A673 (cell line): ENCODE measurements around the gene PIK3AP1. TPM values are rescaled to one million over a fixed set of nuclear protein-coding genes. Genes with fewer than 3 reads are reported as not detected.

Experiments
- BruUV-seq: library from RNA; stranded (reverse); fragments of 400-500 nt; replicated peaks from 2 replicates; lab custom pipeline; 2021; lab: Mats Ljungman, UMichigan
- CTCF ChIA-PET: fragments of 300-600 bp; sonication (Branson Sonifier 250); formaldehyde crosslinking; loops from one replicate; lab custom pipeline; 2022; ENCODE audit warnings: antibody characterized with exemption; lab: Charles Lee
- POLR2A ChIA-PET: fragments of 300-600 bp; sonication (Branson Sonifier 250); formaldehyde crosslinking; loops from one replicate; lab custom pipeline; 2022; ENCODE audit warnings: antibody characterized with exemption; ENCODE audit not compliant: low non-redundant PET; lab: Charles Lee
- DNase-seq: peaks from one replicate; pipeline ENCODE4 v3.0.0-alpha.2; 2015; ENCODE audit warnings: low spot score
- H3K27ac ChIP-seq: fragments of 200-600 bp; sonication (generic); 2 replicates; pipeline ENCODE4 v1.5.1; 2016; ENCODE audit warnings: mixed run types, low read depth, mild to moderate bottlenecking, mixed read lengths, antibody characterized with exemption, low read length; ENCODE audit not compliant: poor library complexity, severe bottlenecking
- H3K27me3 ChIP-seq: fragments of 200-600 bp; sonication (generic); replicated peaks from 2 replicates; pipeline ENCODE4 v1.6.1; 2017; ENCODE audit warnings: mixed run types, low read depth, mild to moderate bottlenecking, mixed read lengths, antibody characterized with exemption, low read length; ENCODE audit not compliant: insufficient read depth, poor library complexity
- H3K36me3 ChIP-seq: fragments of 200-600 bp; sonication (generic); 2 replicates; pipeline ENCODE4 v1.6.1; 2016; ENCODE audit warnings: mixed run types, mild to moderate bottlenecking, mixed read lengths, antibody characterized with exemption, low read length; ENCODE audit not compliant: insufficient read depth, poor library complexity, severe bottlenecking
- H3K4me1 ChIP-seq: fragments of 200-600 bp; sonication (generic); 2 replicates; pipeline ENCODE4 v1.6.1; 2017; ENCODE audit warnings: mixed run types, mild to moderate bottlenecking, mixed read lengths, antibody characterized with exemption, low read length; ENCODE audit not compliant: insufficient read depth, poor library complexity, severe bottlenecking
- H3K4me3 ChIP-seq: fragments of 200-600 bp; sonication (generic); 2 replicates; pipeline ENCODE4 v1.5.1; 2016; ENCODE audit warnings: low read depth, mixed run types, mild to moderate bottlenecking, mixed read lengths, low read length; ENCODE audit not compliant: poor library complexity, severe bottlenecking
- H3K9me3 ChIP-seq: fragments of 200-600 bp; sonication (generic); 2 replicates; pipeline ENCODE4 v1.6.1; 2016; ENCODE audit warnings: mixed run types, low read depth, mild to moderate bottlenecking, mixed read lengths, antibody characterized with exemption, low read length; ENCODE audit not compliant: poor library complexity, severe bottlenecking
- EZH2 ChIP-seq: fragments of 200-600 bp; sonication (generic); IDR thresholded peaks from 2 replicates; pipeline ENCODE4 v1.6.1; 2017; ENCODE audit warnings: borderline replicate concordance, low read depth, mild to moderate bottlenecking, mixed read lengths, antibody characterized with exemption, low read length; ENCODE audit not compliant: poor library complexity, severe bottlenecking
- intact Hi-C: fragments of 100-400 bp; cut with micrococcal nuclease; formaldehyde crosslinking; loops from one replicate; pipeline ENCODE4 v1.10.0; 2022; ENCODE audit not compliant: unreplicated experiment
- total RNA-seq: library from RNA; stranded (reverse); gene quantifications from 2 replicates; pipeline ENCODE4 v1.2.3, GENCODE V29; 2021
- TF ChIP-seq, protein P1 (sequence below): fragments of 300-800, 200-600 bp; sonication (generic); conservative IDR thresholded peaks from 2 replicates; pipeline ENCODE4 v1.5.1; 2017; ENCODE audit warnings: low read depth, mild to moderate bottlenecking, antibody characterized with exemption, low read length, moderate library complexity, mixed read lengths

The PIK3AP1 gene
- total RNA-seq, 1 experiment from 2014 or later, result 0.24 TPM

DNA sequence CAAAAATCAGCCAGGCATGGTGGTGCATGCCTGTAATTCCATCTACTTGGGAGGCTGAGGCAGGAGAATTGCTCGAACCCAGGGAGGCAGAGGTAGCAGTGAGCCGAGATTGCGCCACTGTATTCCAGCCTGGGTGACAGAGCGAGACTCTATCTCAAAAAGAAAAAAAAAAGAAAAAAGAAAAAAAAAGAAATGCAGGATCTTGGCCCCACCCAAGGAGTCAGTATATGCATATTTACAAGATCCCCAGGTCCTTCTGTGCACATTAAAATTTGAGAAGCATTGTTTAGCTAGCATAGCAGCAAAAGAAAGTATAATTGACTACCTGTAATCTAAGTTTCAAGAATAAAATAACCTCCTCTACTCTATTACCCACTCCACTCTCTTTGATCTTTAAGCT lies 15.8 kb downstream of the PIK3AP1 start:
- Histone ChIP-seq H3K9me3 (no peaks in the 10 kb centered on the region), H3K36me3 (no peaks in the 10 kb centered on the region), H3K4me3 (no peak overlapping the region), H3K27me3 (no peaks in the 10 kb centered on the region), H3K4me1 (no peaks in the 10 kb centered on the region), H3K27ac (no peak overlapping the region)
- BruUV-seq, result no TSS peak
- ChIA-PET CTCF (no interaction called here), POLR2A (no interaction called here)
- intact Hi-C loops, result no loop called here
- no peak for TF ChIP-seq EZH2
- TF ChIP-seq, protein P1, sequence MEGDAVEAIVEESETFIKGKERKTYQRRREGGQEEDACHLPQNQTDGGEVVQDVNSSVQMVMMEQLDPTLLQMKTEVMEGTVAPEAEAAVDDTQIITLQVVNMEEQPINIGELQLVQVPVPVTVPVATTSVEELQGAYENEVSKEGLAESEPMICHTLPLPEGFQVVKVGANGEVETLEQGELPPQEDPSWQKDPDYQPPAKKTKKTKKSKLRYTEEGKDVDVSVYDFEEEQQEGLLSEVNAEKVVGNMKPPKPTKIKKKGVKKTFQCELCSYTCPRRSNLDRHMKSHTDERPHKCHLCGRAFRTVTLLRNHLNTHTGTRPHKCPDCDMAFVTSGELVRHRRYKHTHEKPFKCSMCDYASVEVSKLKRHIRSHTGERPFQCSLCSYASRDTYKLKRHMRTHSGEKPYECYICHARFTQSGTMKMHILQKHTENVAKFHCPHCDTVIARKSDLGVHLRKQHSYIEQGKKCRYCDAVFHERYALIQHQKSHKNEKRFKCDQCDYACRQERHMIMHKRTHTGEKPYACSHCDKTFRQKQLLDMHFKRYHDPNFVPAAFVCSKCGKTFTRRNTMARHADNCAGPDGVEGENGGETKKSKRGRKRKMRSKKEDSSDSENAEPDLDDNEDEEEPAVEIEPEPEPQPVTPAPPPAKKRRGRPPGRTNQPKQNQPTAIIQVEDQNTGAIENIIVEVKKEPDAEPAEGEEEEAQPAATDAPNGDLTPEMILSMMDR, result no peak
- DNase-seq, result no peak

DNA sequence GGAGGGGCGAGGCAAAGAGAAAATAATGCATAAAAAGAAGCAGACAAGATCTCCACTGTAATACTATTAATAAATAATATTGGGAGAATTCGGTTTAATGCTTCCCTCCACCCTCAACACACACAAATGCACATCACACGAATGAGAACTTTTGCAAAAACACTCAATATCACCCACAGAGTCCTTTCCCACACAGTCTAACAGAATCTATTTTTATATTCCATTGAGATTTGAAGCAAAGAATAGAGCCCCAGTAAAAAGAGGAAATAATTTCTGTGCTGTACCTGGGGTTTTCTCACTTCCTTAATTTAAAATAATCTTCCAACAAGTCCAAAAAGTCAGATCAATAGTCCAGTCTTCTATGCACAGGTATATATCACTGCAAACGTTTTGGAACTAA lies 17.0 kb downstream of the PIK3AP1 start:
- intact Hi-C loops, result no loop called here
- DNase-seq, result no peak
- no peaks in the 10 kb centered on the region for H3K9me3 ChIP-seq
- H3K27ac ChIP-seq, result no peak overlapping the region
- H3K4me1 ChIP-seq, result no peaks in the 10 kb centered on the region
- ChIA-PET POLR2A (no interaction called here), CTCF (no interaction called here)
- TF ChIP-seq, protein P1, result no peak
- no peak for TF ChIP-seq EZH2
- no peaks in the 10 kb centered on the region for H3K27me3 ChIP-seq
- H3K4me3 ChIP-seq, result no peak overlapping the region
- H3K36me3 ChIP-seq, result no peaks in the 10 kb centered on the region
- no TSS peak for BruUV-seq

DNA sequence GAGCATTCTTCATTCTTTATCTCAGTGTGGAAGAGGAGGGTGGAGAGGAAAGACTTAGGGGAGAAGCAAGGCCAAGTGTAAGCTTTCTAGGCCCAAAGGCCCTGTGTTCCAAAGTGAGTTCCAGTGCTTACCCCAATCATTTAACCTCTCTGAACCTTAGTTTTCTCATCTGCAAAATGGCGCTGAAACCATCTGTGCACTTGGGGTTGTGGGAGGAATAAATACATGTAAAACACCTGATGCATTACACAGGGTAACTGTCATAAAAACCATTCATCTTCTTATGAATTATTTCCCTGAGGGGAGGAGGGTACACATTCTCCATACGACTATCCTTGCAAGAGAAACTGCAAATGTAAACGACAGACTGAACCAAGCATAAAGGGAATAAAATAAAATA lies 19.0 kb downstream of the PIK3AP1 start:
- no peak for TF ChIP-seq EZH2
- TF ChIP-seq, protein P1, result no peak
- no TSS peak for BruUV-seq
- ChIA-PET POLR2A (no interaction called here), CTCF (no interaction called here)
- Histone ChIP-seq H3K9me3 (no peaks in the 10 kb centered on the region), H3K4me3 (no peak overlapping the region), H3K27me3 (no peaks in the 10 kb centered on the region), H3K27ac (no peak overlapping the region), H3K36me3 (no peaks in the 10 kb centered on the region), H3K4me1 (no peaks in the 10 kb centered on the region)
- intact Hi-C loops, result no loop called here
- no peak for DNase-seq
